Measurements from ENCODE around the gene SYNDIG1.

SYNDIG1 gene

DNA sequence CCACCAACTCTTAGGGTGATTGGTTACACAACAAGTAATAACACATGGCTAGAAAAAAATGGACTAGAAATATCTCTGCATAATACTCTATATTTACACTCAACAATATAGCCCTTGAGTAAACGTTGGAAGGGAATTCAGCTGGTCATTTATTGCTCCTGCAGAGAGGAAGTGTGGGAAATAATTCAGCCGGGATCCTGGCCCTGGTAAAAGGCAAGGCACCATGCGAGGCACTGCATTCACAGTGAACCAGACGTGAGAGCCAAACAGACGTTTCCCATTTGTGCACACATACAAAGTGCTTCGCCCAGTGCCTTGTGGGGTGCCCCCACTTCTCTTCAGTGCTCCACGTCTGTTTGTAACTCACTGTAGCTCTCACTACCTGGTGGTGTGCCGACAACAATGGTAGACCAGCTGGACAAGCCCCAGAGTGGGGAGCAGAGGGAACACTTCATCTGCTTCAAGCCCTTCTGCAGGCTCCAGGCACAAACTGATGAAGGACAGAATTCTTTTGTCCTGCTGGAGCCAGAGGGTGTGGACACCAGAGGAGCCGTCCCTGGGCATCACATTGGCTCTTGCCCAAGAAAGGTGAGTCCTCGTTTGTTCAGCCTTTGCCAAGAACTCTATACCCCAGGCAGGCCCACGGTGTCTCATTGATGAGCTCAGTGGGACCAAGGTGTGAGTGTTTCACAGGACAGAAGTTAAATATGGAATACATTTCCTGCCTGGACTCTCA, 18.8 kb downstream of the SYNDIG1 start:
- Histone ChIP-seq H3K9ac (ENCODE audit: low read length) (no peak overlapping the region), H3K4me3 (ENCODE audit: low read length) (no peak overlapping the region), H3K23ac (ENCODE audit: low read length) (no peak overlapping the region), H4K8ac (ENCODE audit: low read depth, low read length) (no peak overlapping the region), H4K5ac (ENCODE audit: low read length) (no peak overlapping the region), H3K18ac (ENCODE audit: low read length) (no peak overlapping the region), H3K4ac (ENCODE audit: low read depth, low read length) (no peak overlapping the region), H3K56ac (ENCODE audit: low read length) (no peak overlapping the region), H2AK5ac (ENCODE audit: low read length) (no peak overlapping the region), H3K36me3 (ENCODE audit: control insufficient read depth, insufficient read depth, low read length) (peaks cover 6% of the 10 kb centered on the region), H3K27ac (ENCODE audit: low read depth, low read length) (no peak overlapping the region), H3K79me1 (ENCODE audit: low read length) (peaks cover 27% of the 10 kb centered on the region), H3K4me1 (ENCODE audit: control insufficient read depth, low read depth, low read length) (peaks cover 5% of the 10 kb centered on the region), H2BK120ac (ENCODE audit: low read depth, low read length) (no peak overlapping the region), H3K4me2 (ENCODE audit: low read length) (no peak overlapping the region), H2BK15ac (replicated peaks; ENCODE audit: low read depth) (no peak overlapping the region), H2BK5ac (ENCODE audit: low read length) (no peak overlapping the region), H3K27me3 (ENCODE audit: insufficient read depth, low read length, poor library complexity) (no peaks in the 10 kb centered on the region), H3K79me2 (ENCODE audit: control insufficient read depth, insufficient read depth, low read length) (peaks cover 24% of the 10 kb centered on the region)
- no peak for DNase-seq
- WGBS (ENCODE audit: extremely low coverage, insufficient coverage, low lambda C conversion rate): no CpG with 5 or more reads among the region's 11 CpGs

DNA sequence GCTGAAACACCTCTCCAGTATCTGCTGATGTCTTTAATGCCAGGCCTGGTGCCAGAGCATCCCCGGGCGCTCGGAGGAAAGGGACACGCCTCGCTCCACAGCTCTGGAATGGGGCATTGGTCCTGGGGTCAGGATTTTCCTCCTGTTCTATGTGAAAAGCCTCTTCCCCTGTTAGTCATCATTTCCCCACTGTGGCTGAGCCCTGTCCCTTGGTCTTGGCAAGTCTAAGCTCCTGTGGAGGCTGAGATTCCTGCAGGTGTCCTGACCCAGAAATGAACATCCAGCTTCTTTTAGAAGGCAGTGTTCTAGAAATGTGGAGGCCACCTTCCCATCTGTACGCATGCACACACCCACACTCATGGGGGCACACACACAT, 19.4 kb downstream of the SYNDIG1 start:
- H3K18ac ChIP-seq (ENCODE audit: low read length): no peak overlapping the region
- H3K79me2 ChIP-seq (ENCODE audit: control insufficient read depth, insufficient read depth, low read length): peaks cover 21% of the 10 kb centered on the region
- H3K4me2 ChIP-seq (ENCODE audit: low read length): no peak overlapping the region
- no CpG with 5 or more reads among the region's 6 CpGs for WGBS (ENCODE audit: extremely low coverage, insufficient coverage, low lambda C conversion rate)
- no peaks in the 10 kb centered on the region for H3K27me3 ChIP-seq (ENCODE audit: insufficient read depth, low read length, poor library complexity)
- H3K4ac ChIP-seq (ENCODE audit: low read depth, low read length): no peak overlapping the region
- peaks cover 6% of the 10 kb centered on the region for H3K4me1 ChIP-seq (ENCODE audit: control insufficient read depth, low read depth, low read length)
- H3K23ac ChIP-seq (ENCODE audit: low read length): no peak overlapping the region
- no peak overlapping the region for H2BK15ac ChIP-seq (replicated peaks; ENCODE audit: low read depth)
- H4K8ac ChIP-seq (ENCODE audit: low read depth, low read length): no peak overlapping the region
- H3K27ac ChIP-seq (ENCODE audit: low read depth, low read length): no peak overlapping the region
- H3K4me3 ChIP-seq (ENCODE audit: low read length): no peak overlapping the region
- peaks cover 23% of the 10 kb centered on the region for H3K79me1 ChIP-seq (ENCODE audit: low read length)
- H3K56ac ChIP-seq (ENCODE audit: low read length): no peak overlapping the region
- no peak overlapping the region for H3K9ac ChIP-seq (ENCODE audit: low read length)
- H2BK120ac ChIP-seq (ENCODE audit: low read depth, low read length): no peak overlapping the region
- H2BK5ac ChIP-seq (ENCODE audit: low read length): no peak overlapping the region
- no peak overlapping the region for H2AK5ac ChIP-seq (ENCODE audit: low read length)
- no peak overlapping the region for H4K5ac ChIP-seq (ENCODE audit: low read length)
- DNase-seq: no peak
- peaks cover 6% of the 10 kb centered on the region for H3K36me3 ChIP-seq (ENCODE audit: control insufficient read depth, insufficient read depth, low read length)

GRCh38 chr20:24489193-24489592, 19.8 kb downstream of the SYNDIG1 start:
- H3K27ac ChIP-seq (ENCODE audit: low read depth, low read length): no peak overlapping the region
- H2AK5ac ChIP-seq (ENCODE audit: low read length): no peak overlapping the region
- no peak overlapping the region for H4K5ac ChIP-seq (ENCODE audit: low read length)
- no peak overlapping the region for H3K18ac ChIP-seq (ENCODE audit: low read length)
- no peak overlapping the region for H2BK15ac ChIP-seq (replicated peaks; ENCODE audit: low read depth)
- no peak for DNase-seq
- no peak overlapping the region for H3K56ac ChIP-seq (ENCODE audit: low read length)
- no peak overlapping the region for H3K4me3 ChIP-seq (ENCODE audit: low read length)
- H3K79me2 ChIP-seq (ENCODE audit: control insufficient read depth, insufficient read depth, low read length): peaks cover 18% of the 10 kb centered on the region
- peaks cover 6% of the 10 kb centered on the region for H3K4me1 ChIP-seq (ENCODE audit: control insufficient read depth, low read depth, low read length)
- H2BK120ac ChIP-seq (ENCODE audit: low read depth, low read length): no peak overlapping the region
- H3K27me3 ChIP-seq (ENCODE audit: insufficient read depth, low read length, poor library complexity): no peaks in the 10 kb centered on the region
- H3K79me1 ChIP-seq (ENCODE audit: low read length): peaks cover 22% of the 10 kb centered on the region
- H3K36me3 ChIP-seq (ENCODE audit: control insufficient read depth, insufficient read depth, low read length): peaks cover 6% of the 10 kb centered on the region
- no peak overlapping the region for H3K23ac ChIP-seq (ENCODE audit: low read length)
- no CpG with 5 or more reads among the region's 5 CpGs for WGBS (ENCODE audit: extremely low coverage, insufficient coverage, low lambda C conversion rate)
- H2BK5ac ChIP-seq (ENCODE audit: low read length): no peak overlapping the region
- H3K4ac ChIP-seq (ENCODE audit: low read depth, low read length): no peak overlapping the region
- H3K4me2 ChIP-seq (ENCODE audit: low read length): no peak overlapping the region
- H3K9ac ChIP-seq (ENCODE audit: low read length): no peak overlapping the region
- no peak overlapping the region for H4K8ac ChIP-seq (ENCODE audit: low read depth, low read length)

DNA sequence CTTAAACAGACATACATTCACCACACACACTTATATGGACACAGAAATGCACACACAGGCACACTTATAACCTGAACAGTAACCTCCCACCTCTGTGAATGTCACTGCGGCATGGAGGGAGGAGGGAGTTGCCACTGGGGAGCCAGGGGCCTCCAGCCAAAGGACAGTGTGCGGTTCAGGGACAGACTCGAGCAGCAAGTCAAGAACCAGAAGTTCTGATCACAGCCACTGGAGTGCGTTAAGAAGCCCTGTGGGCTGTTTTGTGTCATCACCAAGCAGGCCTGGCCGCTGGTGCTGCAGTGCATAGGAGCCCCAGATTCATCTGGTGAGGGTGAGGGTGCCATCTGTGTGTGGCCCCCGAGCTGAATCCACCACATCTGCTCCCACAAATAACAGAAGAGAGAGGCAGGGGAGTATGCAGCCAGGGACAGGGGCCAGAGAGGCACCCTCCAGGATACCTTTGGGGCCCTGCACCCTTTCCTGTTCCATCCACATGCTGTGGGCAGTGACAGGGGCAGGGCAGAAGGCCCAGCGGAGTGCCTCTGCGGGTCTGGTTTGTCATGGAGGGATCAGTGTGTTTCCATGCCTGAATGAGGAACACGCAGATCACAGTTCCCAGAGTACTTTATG, 20.3 kb downstream of the SYNDIG1 start:
- no peak overlapping the region for H3K56ac ChIP-seq (ENCODE audit: low read length)
- no peak overlapping the region for H4K5ac ChIP-seq (ENCODE audit: low read length)
- H3K18ac ChIP-seq (ENCODE audit: low read length): no peak overlapping the region
- H3K4ac ChIP-seq (ENCODE audit: low read depth, low read length): no peak overlapping the region
- peaks cover 6% of the 10 kb centered on the region for H3K36me3 ChIP-seq (ENCODE audit: control insufficient read depth, insufficient read depth, low read length)
- H2BK5ac ChIP-seq (ENCODE audit: low read length): no peak overlapping the region
- DNase-seq: no peak
- H2AK5ac ChIP-seq (ENCODE audit: low read length): no peak overlapping the region
- H3K23ac ChIP-seq (ENCODE audit: low read length): no peak overlapping the region
- H4K8ac ChIP-seq (ENCODE audit: low read depth, low read length): no peak overlapping the region
- H2BK120ac ChIP-seq (ENCODE audit: low read depth, low read length): no peak overlapping the region
- no peak overlapping the region for H3K4me3 ChIP-seq (ENCODE audit: low read length)
- no peaks in the 10 kb centered on the region for H3K27me3 ChIP-seq (ENCODE audit: insufficient read depth, low read length, poor library complexity)
- no peak overlapping the region for H3K27ac ChIP-seq (ENCODE audit: low read depth, low read length)
- no CpG with 5 or more reads among the region's 9 CpGs for WGBS (ENCODE audit: extremely low coverage, insufficient coverage, low lambda C conversion rate)
- H3K79me1 ChIP-seq (ENCODE audit: low read length): peaks cover 21% of the 10 kb centered on the region
- H3K4me1 ChIP-seq (ENCODE audit: control insufficient read depth, low read depth, low read length): peaks cover 6% of the 10 kb centered on the region
- H3K4me2 ChIP-seq (ENCODE audit: low read length): no peak overlapping the region
- no peak overlapping the region for H2BK15ac ChIP-seq (replicated peaks; ENCODE audit: low read depth)
- peaks cover 15% of the 10 kb centered on the region for H3K79me2 ChIP-seq (ENCODE audit: control insufficient read depth, insufficient read depth, low read length)
- H3K9ac ChIP-seq (ENCODE audit: low read length): no peak overlapping the region

- Histone ChIP-seq H3K18ac (ENCODE audit: low read length) (no peak overlapping the region), H3K4me3 (ENCODE audit: low read length) (no peak overlapping the region), H3K36me3 (ENCODE audit: control insufficient read depth, insufficient read depth, low read length) (peaks cover 6% of the 10 kb centered on the region), H2BK5ac (ENCODE audit: low read length) (no peak overlapping the region), H2AK5ac (ENCODE audit: low read length) (no peak overlapping the region), H3K79me1 (ENCODE audit: low read length) (peaks cover 20% of the 10 kb centered on the region), H2BK120ac (ENCODE audit: low read depth, low read length) (no peak overlapping the region), H3K27ac (ENCODE audit: low read depth, low read length) (no peak overlapping the region), H3K79me2 (ENCODE audit: control insufficient read depth, insufficient read depth, low read length) (peaks cover 12% of the 10 kb centered on the region), H3K9ac (ENCODE audit: low read length) (no peak overlapping the region), H3K4ac (ENCODE audit: low read depth, low read length) (no peak overlapping the region), H2BK15ac (replicated peaks; ENCODE audit: low read depth) (no peak overlapping the region), H4K5ac (ENCODE audit: low read length) (no peak overlapping the region), H3K56ac (ENCODE audit: low read length) (no peak overlapping the region), H3K23ac (ENCODE audit: low read length) (no peak overlapping the region), H3K4me2 (ENCODE audit: low read length) (no peak overlapping the region), H3K4me1 (ENCODE audit: control insufficient read depth, low read depth, low read length) (peaks cover 6% of the 10 kb centered on the region), H4K8ac (ENCODE audit: low read depth, low read length) (no peak overlapping the region), H3K27me3 (ENCODE audit: insufficient read depth, low read length, poor library complexity) (no peaks in the 10 kb centered on the region)
- DNase-seq: no peak
- WGBS (ENCODE audit: extremely low coverage, insufficient coverage, low lambda C conversion rate): no CpG with 5 or more reads among the region's 8 CpGs
Measured at GRCh38 chr20:24490598-24490997, 21.2 kb downstream of the SYNDIG1 start.

Measured in mesendoderm (in vitro differentiated cells).